IMR-90 (cell line): ENCODE measurements around the gene CGNL1. TPM values are rescaled to one million over a fixed set of nuclear protein-coding genes. Genes with fewer than 3 reads are reported as not detected.

ENCODE experiments used
- ATAC-seq: fragments of 200-7000 bp; cut with Tn5 transposase; 2 replicates; pipeline ENCODE4 v1.9.1; 2020; ENCODE audit warnings: low read depth, mild to moderate bottlenecking, moderate library complexity
- BruUV-seq: library from RNA; stranded (reverse); fragments of 400-500 nt; replicated peaks from 2 replicates; lab custom pipeline; 2021; lab: Mats Ljungman, UMichigan
- CTCF ChIA-PET: fragments of 300-600 bp; formaldehyde crosslinking; extraction: SDS; loops from one replicate; lab custom pipeline; 2021; ENCODE audit warnings: antibody characterized with exemption; lab: Yijun Ruan, JAX
- POLR2A ChIA-PET: fragments of 300-600 bp; sonication (Branson Sonifier 250); formaldehyde crosslinking; loops from one replicate; lab custom pipeline; 2022; ENCODE audit warnings: antibody characterized with exemption; ENCODE audit not compliant: unreplicated experiment; lab: Charles Lee
- DNase-seq: peaks from one replicate; pipeline ENCODE4 v3.0.0; 2013
- H2AFZ ChIP-seq: replicated peaks from 2 replicates; pipeline ENCODE3; 2013; ENCODE audit warnings: low read length, mild to moderate bottlenecking; ENCODE audit not compliant: poor library complexity
- H2AK5ac ChIP-seq: 2 replicates; pipeline ENCODE4 v1.6.1; 2013; ENCODE audit warnings: low read depth, low read length, inconsistent platforms
- H2AK9ac ChIP-seq: replicated peaks from 2 replicates; pipeline ENCODE3; 2013; ENCODE audit warnings: mild to moderate bottlenecking, low read depth, low read length, moderate library complexity; ENCODE audit not compliant: poor library complexity
- H2BK120ac ChIP-seq: 2 replicates; pipeline ENCODE4 v1.6.1; 2013; ENCODE audit warnings: low read depth, low read length, inconsistent platforms
- H2BK15ac ChIP-seq: 3 replicates; pipeline ENCODE4 v1.6.1; 2013; ENCODE audit warnings: low read depth, low read length, inconsistent platforms
- H2BK20ac ChIP-seq: 2 replicates; pipeline ENCODE4 v1.6.1; 2013; ENCODE audit warnings: low read depth, mild to moderate bottlenecking, inconsistent platforms, low read length, moderate library complexity
- H2BK5ac ChIP-seq: 2 replicates; pipeline ENCODE4 v1.6.1; 2013; ENCODE audit warnings: mild to moderate bottlenecking, low read depth, low read length, inconsistent platforms; ENCODE audit not compliant: poor library complexity, severe bottlenecking
- H3K14ac ChIP-seq: replicated peaks from 2 replicates; pipeline ENCODE4 v1.6.1; 2013; ENCODE audit warnings: low read depth, low read length, inconsistent platforms
- H3K18ac ChIP-seq: 2 replicates; pipeline ENCODE4 v1.6.1; 2013; ENCODE audit warnings: low read depth, low read length, control low read depth
- H3K23ac ChIP-seq: 2 replicates; pipeline ENCODE4 v1.6.1; 2013; ENCODE audit warnings: low read depth, low read length, inconsistent platforms
- H3K27ac ChIP-seq: 2 replicates; pipeline ENCODE4 v1.5.1; 2013; ENCODE audit warnings: mild to moderate bottlenecking, control low read depth, low read length; ENCODE audit not compliant: insufficient read depth
- H3K27me3 ChIP-seq: 2 replicates; pipeline ENCODE4 v1.6.1; 2013; ENCODE audit warnings: low read length; ENCODE audit not compliant: control insufficient read depth, insufficient read depth
- H3K36me3 ChIP-seq: 2 replicates; pipeline ENCODE4 v1.6.1; 2013; ENCODE audit warnings: low read length, mixed read lengths; ENCODE audit not compliant: control insufficient read depth, insufficient read depth
- H3K4ac ChIP-seq: 2 replicates; pipeline ENCODE4 v1.6.1; 2013; ENCODE audit warnings: low read depth, low read length, inconsistent platforms
- H3K4me1 ChIP-seq: 2 replicates; pipeline ENCODE4 v1.6.1; 2013; ENCODE audit warnings: low read length, mixed read lengths; ENCODE audit not compliant: control insufficient read depth, insufficient read depth
- H3K4me2 ChIP-seq: 2 replicates; pipeline ENCODE4 v1.6.1; 2013; ENCODE audit warnings: low read depth, mild to moderate bottlenecking, control low read depth, low read length, moderate library complexity
- H3K4me3 ChIP-seq: 2 replicates; pipeline ENCODE4 v1.5.1; 2013; ENCODE audit warnings: low read depth, mild to moderate bottlenecking, control low read depth, low read length, moderate library complexity; ENCODE audit not compliant: insufficient read depth
- H3K56ac ChIP-seq: 2 replicates; pipeline ENCODE4 v1.6.1; 2013; ENCODE audit warnings: low read length, inconsistent platforms; ENCODE audit not compliant: insufficient read depth; ENCODE audit errors: extremely low read depth
- H3K79me1 ChIP-seq, 2 experiments: 2 replicates each; pipeline ENCODE4 v1.6.1; 2013; ENCODE audit warnings: low read length in 2 of 2, inconsistent platforms in 1 of 2, low read depth in 1 of 2
- H3K9ac ChIP-seq: 2 replicates; pipeline ENCODE4 v1.6.1; 2013; ENCODE audit warnings: low read depth, low read length, control low read depth
- H3K9me1 ChIP-seq: 2 replicates; pipeline ENCODE4 v1.6.1; 2013; ENCODE audit warnings: low read length, inconsistent platforms; ENCODE audit not compliant: insufficient read depth
- H3K9me3 ChIP-seq: 2 replicates; pipeline ENCODE4 v1.6.1; 2013; ENCODE audit warnings: low read length; ENCODE audit not compliant: control insufficient read depth, insufficient read depth
- H4K20me1 ChIP-seq: 2 replicates; pipeline ENCODE4 v1.6.1; 2013; ENCODE audit warnings: low read length, inconsistent platforms; ENCODE audit not compliant: insufficient read depth
- H4K5ac ChIP-seq: 2 replicates; pipeline ENCODE4 v1.6.1; 2013; ENCODE audit warnings: mild to moderate bottlenecking, low read depth, low read length, control low read depth
- H4K8ac ChIP-seq, 2 experiments: 2 replicates each; pipeline ENCODE4 v1.6.1; 2013; ENCODE audit warnings: low read depth in 2 of 2, low read length in 2 of 2, control low read depth in 1 of 2, inconsistent platforms in 1 of 2
- H4K91ac ChIP-seq: 2 replicates; pipeline ENCODE4 v1.6.1; 2013; ENCODE audit warnings: low read depth, low read length, inconsistent platforms; ENCODE audit not compliant: insufficient read depth
- CEBPB ChIP-seq: IDR thresholded peaks from 2 replicates; pipeline ENCODE4 v1.6.1; 2012; ENCODE audit warnings: low read depth, low read length, improper control_type of control experiment
- WGBS, 2 experiments: methylation state at CpG; one replicate each; pipeline versions ENCODE4 v1.1.5 to v1.1.7; 2013; ENCODE audit warnings: missing lambda C conversion rate in 2 of 2; ENCODE audit not compliant: insufficient read length in 1 of 2; ENCODE audit errors: extremely low coverage in 2 of 2; 5-methylcytosine and 5-hydroxymethylcytosine counted together
- dilution Hi-C: fragments of 300-500 bp; cut with HindIII; formaldehyde crosslinking; loops from one replicate; pipeline ENCODE4 v1.14.3; 2018; ENCODE audit warnings: low sequenced_read_pairs; ENCODE audit not compliant: unreplicated experiment
- in situ Hi-C: fragments of 300-500 bp; cut with MboI; formaldehyde crosslinking; loops from 3 replicates; pipeline ENCODE4 v1.14.3; 2019; ENCODE audit warnings: low sequenced_read_pairs, inconsistent platforms, mixed read lengths
- intact Hi-C: fragments of 100-400 bp; cut with micrococcal nuclease; formaldehyde crosslinking; loops from 2 replicates; pipeline ENCODE4 v1.10.0; 2022
- polyA plus RNA-seq, 3 experiments: library from polyadenylated mRNA; depleted of rRNA; stranded (reverse); fragments of >200 nt; gene quantifications; 2 replicates each; pipeline ENCODE4 v1.2.3, GENCODE V29; 2012; ENCODE audit warnings: low replicate concordance in 1 of 3
- total RNA-seq: library from RNA; depleted of rRNA; stranded (reverse); fragments of >200 nt; gene quantifications from 2 replicates; pipeline ENCODE4 v1.2.3, GENCODE V29; 2012

Gene CGNL1
- total and polyA plus RNA-seq, 2 of the 4 experiments (the other 2 are of a cell fraction): 0.07 to 0.18 TPM

DNA sequence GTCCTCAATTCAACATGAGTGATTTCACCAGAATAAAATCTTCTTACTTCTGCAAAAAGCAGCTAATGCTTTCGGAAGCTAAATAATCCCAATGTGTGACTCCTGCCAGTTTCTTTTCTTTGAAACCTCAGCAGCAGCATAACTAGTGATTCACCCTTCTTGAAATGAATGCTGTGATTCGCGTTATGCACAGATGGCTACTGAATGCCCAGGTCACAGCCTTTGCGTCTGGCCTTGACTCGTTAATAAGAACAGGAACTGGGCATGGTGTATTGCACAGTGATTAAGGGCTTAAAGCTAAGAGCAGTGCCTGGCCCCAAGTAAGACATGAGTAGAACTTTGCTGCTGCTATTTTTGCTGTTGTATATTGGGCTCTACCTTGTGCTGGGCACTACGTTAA lies 19.0 kb downstream of the CGNL1 start:
- H3K4me3 ChIP-seq: no peak overlapping the region
- no peak overlapping the region for H3K14ac ChIP-seq
- no peaks in the 10 kb centered on the region for H3K79me1 ChIP-seq
- POLR2A ChIA-PET: interaction anchor here (0.6 kb wide), 2 partner anchors 129 to 911 kb away, joined by 3 read pairs; no protein-coding TSS in a partner anchor
- no peaks in the 10 kb centered on the region for H4K20me1 ChIP-seq
- H3K27ac ChIP-seq: no peak overlapping the region
- no peak overlapping the region for H4K5ac ChIP-seq
- intact Hi-C loops (no loop called here), in situ Hi-C loops (no loop called here), dilution Hi-C loops (no loop called here)
- TF ChIP-seq CEBPB: no peak
- DNase-seq (peak; percentile 68), ATAC-seq (peak; percentile 32; the same call in 1 of the 2 replicates)
- no peaks in the 10 kb centered on the region for H3K4me1 ChIP-seq
- H2BK15ac ChIP-seq: no peak overlapping the region
- no peaks in the 10 kb centered on the region for H3K9me3 ChIP-seq
- H2AK9ac ChIP-seq: no peak overlapping the region
- no peak overlapping the region for H4K91ac ChIP-seq
- peaks cover 5% of the 10 kb centered on the region for H3K27me3 ChIP-seq
- no peak overlapping the region for H2AFZ ChIP-seq
- no peak overlapping the region for H3K56ac ChIP-seq
- no peak overlapping the region for H4K8ac ChIP-seq
- no peak overlapping the region for H2BK20ac ChIP-seq
- no peak overlapping the region for H2BK5ac ChIP-seq
- H2AK5ac ChIP-seq: no peak overlapping the region
- H2BK120ac ChIP-seq: no peak overlapping the region
- H3K9me1 ChIP-seq: no peaks in the 10 kb centered on the region
- no TSS peak for BruUV-seq
- no peak overlapping the region for H3K23ac ChIP-seq
- CTCF ChIA-PET: no interaction called here
- no peak overlapping the region for H3K18ac ChIP-seq
- 0% methylated on average over 1 of the region's 6 CpGs; no CpG with 5 or more reads in 1 of the 2 experiments for WGBS, 2 experiments
- no peak overlapping the region for H3K4ac ChIP-seq
- H3K4me2 ChIP-seq: no peak overlapping the region
- H3K9ac ChIP-seq: no peak overlapping the region
- H3K36me3 ChIP-seq: no peaks in the 10 kb centered on the region
